ENCODE data around the gene ZFAND4. TPM values are rescaled to one million over a fixed set of nuclear protein-coding genes. Genes with fewer than 3 reads are reported as not detected.

Gene ZFAND4
- total and polyA plus RNA-seq, 12 donors: 3.2 to 12.5 (median 10.3) TPM

DNA sequence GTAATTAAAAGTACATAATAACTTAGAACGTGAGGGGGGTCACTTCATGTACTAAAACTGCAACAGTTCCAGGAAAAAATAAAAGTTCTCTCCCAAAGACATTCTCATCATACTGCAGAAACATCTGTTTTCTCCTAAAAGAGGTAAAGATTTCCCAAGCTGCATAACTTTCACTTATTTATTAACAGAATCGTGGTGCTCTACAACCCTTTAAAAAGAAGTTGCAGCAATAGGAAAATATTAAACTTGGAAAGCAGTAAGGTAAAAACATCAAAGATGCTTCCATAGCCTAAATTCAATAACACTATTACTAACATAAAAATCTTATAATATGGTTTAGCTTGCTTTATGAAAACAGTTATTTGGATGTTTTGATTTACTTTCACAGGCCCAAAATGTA, 23.3 kb downstream of the ZFAND4 start:
- Histone ChIP-seq H3K27ac (no peak overlapping the region), H3K36me3 (peaks cover 0 to 65% (median 16%) of the 10 kb centered on the region in 9 donors), H3K4me1 (peaks cover 0 to 38% (median 8%) of the 10 kb centered on the region in 9 donors), H3K4me3 (no peak overlapping the region), H3K9me3 (no peaks in the 10 kb centered on the region), H3K27me3 (no peaks in the 10 kb centered on the region)
- no peak for DNase-seq
- intact Hi-C loops (cut with DNase I): no loop called here
- ATAC-seq: no peak
- TF ChIP-seq, protein P1, sequence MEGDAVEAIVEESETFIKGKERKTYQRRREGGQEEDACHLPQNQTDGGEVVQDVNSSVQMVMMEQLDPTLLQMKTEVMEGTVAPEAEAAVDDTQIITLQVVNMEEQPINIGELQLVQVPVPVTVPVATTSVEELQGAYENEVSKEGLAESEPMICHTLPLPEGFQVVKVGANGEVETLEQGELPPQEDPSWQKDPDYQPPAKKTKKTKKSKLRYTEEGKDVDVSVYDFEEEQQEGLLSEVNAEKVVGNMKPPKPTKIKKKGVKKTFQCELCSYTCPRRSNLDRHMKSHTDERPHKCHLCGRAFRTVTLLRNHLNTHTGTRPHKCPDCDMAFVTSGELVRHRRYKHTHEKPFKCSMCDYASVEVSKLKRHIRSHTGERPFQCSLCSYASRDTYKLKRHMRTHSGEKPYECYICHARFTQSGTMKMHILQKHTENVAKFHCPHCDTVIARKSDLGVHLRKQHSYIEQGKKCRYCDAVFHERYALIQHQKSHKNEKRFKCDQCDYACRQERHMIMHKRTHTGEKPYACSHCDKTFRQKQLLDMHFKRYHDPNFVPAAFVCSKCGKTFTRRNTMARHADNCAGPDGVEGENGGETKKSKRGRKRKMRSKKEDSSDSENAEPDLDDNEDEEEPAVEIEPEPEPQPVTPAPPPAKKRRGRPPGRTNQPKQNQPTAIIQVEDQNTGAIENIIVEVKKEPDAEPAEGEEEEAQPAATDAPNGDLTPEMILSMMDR (IDR thresholded peaks at IDR 0.05): no peak
- 90% methylated on average over 2 of the region's 2 CpGs for WGBS, 2 donors

DNA sequence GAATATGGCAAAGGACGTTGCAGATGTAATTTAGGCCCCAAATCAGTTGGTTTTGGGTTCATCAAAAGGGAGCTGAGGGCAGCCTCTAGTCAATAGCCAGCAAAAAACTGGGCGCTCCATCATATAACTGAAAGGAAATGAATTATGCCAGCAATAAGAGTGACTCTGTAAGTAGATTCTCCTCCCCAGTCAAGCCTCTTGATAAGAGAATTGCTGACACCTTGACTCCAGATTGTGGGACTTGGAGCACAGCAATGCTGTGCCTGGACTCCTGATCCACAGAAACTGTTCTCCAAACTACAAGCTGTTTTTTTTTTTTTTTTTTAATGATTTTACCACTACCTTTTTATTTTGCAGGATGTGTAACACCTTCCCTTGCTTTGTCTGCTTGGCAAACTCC, 25.5 kb downstream of the ZFAND4 start:
- ATAC-seq (peak in 3 of 8 donors; percentile 37 to 58 (median 37)), DNase-seq (no peak)
- Histone ChIP-seq H3K4me3 (no peak overlapping the region), H3K27me3 (no peaks in the 10 kb centered on the region), H3K27ac (peak overlapping the region in 6 of 10 donors; percentile 2 to 54 (median 26)), H3K4me1 (peaks cover 0 to 18% (median 0%) of the 10 kb centered on the region in 9 donors), H3K36me3 (peaks cover 0 to 72% (median 16%) of the 10 kb centered on the region in 9 donors), H3K9me3 (no peaks in the 10 kb centered on the region)
- intact Hi-C loops (cut with DNase I): loop anchor here in 1 of 10 donors (2.0 kb wide), 1 partner anchor 20 kb away; no protein-coding TSS in a partner anchor
- WGBS, 2 donors: 85 to 86% methylated on average over 2 of the region's 2 CpGs
- TF ChIP-seq, protein P1 (IDR thresholded peaks at IDR 0.05): no peak

DNA sequence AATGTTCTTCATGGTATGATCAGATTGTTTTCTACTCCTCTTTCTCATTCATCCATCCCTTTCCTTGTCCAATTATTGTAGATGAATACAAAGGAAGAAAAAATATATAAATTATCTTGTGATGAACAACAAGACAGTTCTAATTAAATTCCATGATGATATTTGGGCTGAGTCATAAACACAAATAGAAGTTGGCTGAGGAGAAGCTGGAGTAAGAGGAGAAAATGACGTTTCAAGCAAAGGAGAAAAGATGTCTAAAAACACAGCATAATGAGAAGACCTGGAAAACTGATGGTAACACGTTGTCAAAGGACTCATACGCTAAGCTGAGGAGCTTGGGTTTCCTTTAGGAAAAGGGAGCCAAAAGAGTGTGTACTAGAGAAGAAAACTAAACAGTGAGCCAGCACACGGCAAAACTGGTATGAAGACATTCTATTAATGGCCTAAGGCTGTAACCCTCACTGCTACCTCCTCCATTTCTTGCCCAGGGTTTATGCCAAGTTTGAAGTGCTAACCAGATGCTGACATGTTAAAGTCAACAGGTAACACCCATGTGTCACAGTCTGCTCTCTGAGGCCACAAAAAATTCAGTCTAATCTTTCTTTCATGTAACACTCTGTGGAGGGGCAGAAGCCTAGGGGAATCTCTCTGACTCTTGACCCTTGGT, 26.1 kb downstream of the ZFAND4 start:
- TF ChIP-seq, protein P1 (IDR thresholded peaks at IDR 0.05): no peak
- no peaks in the 10 kb centered on the region for H3K9me3 ChIP-seq
- H3K4me3 ChIP-seq: no peak overlapping the region
- H3K4me1 ChIP-seq: peaks cover 0 to 12% (median 0%) of the 10 kb centered on the region in 9 donors
- H3K36me3 ChIP-seq: peaks cover 0 to 72% (median 16%) of the 10 kb centered on the region in 9 donors
- ATAC-seq (peak in 5 of 8 donors; percentile 49 to 85 (median 57)), DNase-seq (no peak)
- H3K27me3 ChIP-seq: no peaks in the 10 kb centered on the region
- WGBS, 2 donors: 49 to 70% methylated on average over 4 of the region's 4 CpGs
- H3K27ac ChIP-seq: peak overlapping the region in 6 of 10 donors; percentile 2 to 54 (median 26)
- intact Hi-C loops (cut with DNase I): loop anchor here in 1 of 10 donors (2.0 kb wide), 1 partner anchor 20 kb away; no protein-coding TSS in a partner anchor

DNA sequence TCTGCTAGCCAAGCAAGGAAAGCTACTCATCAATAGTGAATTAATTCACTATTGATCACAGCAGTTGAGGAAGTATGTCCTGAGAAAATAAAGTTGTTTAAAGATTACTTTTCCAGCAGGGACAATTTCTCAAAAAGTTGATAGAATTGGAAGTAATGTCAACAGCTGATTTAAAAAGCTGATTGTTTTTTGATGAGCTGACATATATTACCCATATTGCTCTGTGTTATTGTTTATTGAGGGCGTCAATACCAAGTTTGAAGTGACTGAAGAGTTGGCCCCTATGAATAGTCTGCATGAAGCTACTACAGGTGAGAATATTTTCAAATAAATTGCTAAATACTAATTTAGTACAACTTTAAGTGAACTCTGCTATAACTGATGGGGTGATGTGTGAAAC, 28.0 kb downstream of the ZFAND4 start:
- H3K4me1 ChIP-seq: peaks cover 0 to 8% (median 0%) of the 10 kb centered on the region in 9 donors
- intact Hi-C loops (cut with DNase I): no loop called here
- H3K36me3 ChIP-seq: peaks cover 0 to 82% (median 12%) of the 10 kb centered on the region in 9 donors
- TF ChIP-seq, protein P1 (IDR thresholded peaks at IDR 0.05): no peak
- no peak for ATAC-seq
- no peak overlapping the region for H3K27ac ChIP-seq
- WGBS, 2 donors: 93 to 98% methylated on average over 1 of the region's 1 CpG
- no peak overlapping the region for H3K4me3 ChIP-seq
- no peaks in the 10 kb centered on the region for H3K9me3 ChIP-seq
- no peak for DNase-seq
- no peaks in the 10 kb centered on the region for H3K27me3 ChIP-seq

Measured in heart right ventricle (tissue), 16 donors.